Endothelial cell of umbilical vein (primary cell): ENCODE measurements around the gene FATE1. TPM values are rescaled to one million over a fixed set of nuclear protein-coding genes. Genes with fewer than 3 reads are reported as not detected.

Experiments used
- BruUV-seq: library from RNA; stranded (reverse); fragments of 400-500 nt; replicated peaks from 2 replicates; lab custom pipeline; 2021; lab: Mats Ljungman, UMichigan
- CTCF ChIA-PET: fragments of 300-600, 350-600 bp; sonication (Branson Sonifier 250); formaldehyde crosslinking; loops from one replicate; lab custom pipeline; 2021; ENCODE audit warnings: antibody characterized with exemption, inconsistent platforms; lab: Charles Lee
- POLR2A ChIA-PET: fragments of 300-600, 350-600 bp; sonication (Branson Sonifier 250); formaldehyde crosslinking; loops from one replicate; lab custom pipeline; 2021; ENCODE audit warnings: antibody characterized with exemption, inconsistent platforms; lab: Charles Lee
- DNase-seq: peaks from one replicate; pipeline ENCODE4 v3.0.0-alpha.2; 2011; ENCODE audit warnings: low read depth, low spot score
- FAIRE-seq: peaks from 2 replicates; lab custom pipeline; 2011; peaks lifted over from hg19 to GRCh38; lab: Jason Lieb, UNC
- H2AFZ ChIP-seq: 2 replicates; pipeline ENCODE4 v1.6.0; 2012; ENCODE audit warnings: low read depth, low read length, control low read depth, inconsistent platforms
- H3K27ac ChIP-seq: 2 replicates; pipeline ENCODE4 v1.5.1; 2011; ENCODE audit warnings: low read depth, mild to moderate bottlenecking, control low read depth, low read length, moderate library complexity; ENCODE audit not compliant: insufficient read depth
- H3K27me3 ChIP-seq, 2 experiments: 2 replicates each; pipeline versions ENCODE4 v1.6.0 to v1.6.1; 2011; ENCODE audit warnings: low read length in 2 of 2, mixed read lengths in 1 of 2; ENCODE audit not compliant: control insufficient read depth in 2 of 2, insufficient read depth in 2 of 2
- H3K36me3 ChIP-seq, 2 experiments: 2 replicates in 1 of 2; 3 replicates in 1 of 2; pipeline ENCODE4 v1.5.1; 2011; ENCODE audit warnings: low read length in 2 of 2, mild to moderate bottlenecking in 1 of 2, moderate library complexity in 1 of 2; ENCODE audit not compliant: control insufficient read depth in 2 of 2, insufficient read depth in 2 of 2; ENCODE audit errors: extremely low read depth in 1 of 2
- H3K4me1 ChIP-seq: 3 replicates; pipeline ENCODE4 v1.5.1; 2011; ENCODE audit warnings: mild to moderate bottlenecking, low read length; ENCODE audit not compliant: control insufficient read depth, insufficient read depth; ENCODE audit errors: extremely low read depth
- H3K4me2 ChIP-seq: 2 replicates; pipeline ENCODE4 v1.6.1; 2011; ENCODE audit warnings: low read length, control low read depth, mixed read lengths; ENCODE audit not compliant: insufficient read depth
- H3K4me3 ChIP-seq, 3 experiments: fragments of 200-600 bp in 1 of 3; sonication (generic), shearing (Covaris generic) in 1 of 3; replicated peaks in 1 of 3; 2 replicates each; pipeline ENCODE4 v1.5.1; 2011 to 2016; ENCODE audit warnings: control low read depth in 3 of 3, low read length in 3 of 3, mild to moderate bottlenecking in 2 of 3, inconsistent platforms in 1 of 3, low read depth in 1 of 3, moderate library complexity in 1 of 3; ENCODE audit not compliant: insufficient read depth in 1 of 3
- H3K79me2 ChIP-seq: 2 replicates; pipeline ENCODE4 v1.6.0; 2012; ENCODE audit warnings: low read length, inconsistent platforms; ENCODE audit not compliant: control insufficient read depth, insufficient read depth
- H3K9ac ChIP-seq: replicated peaks from 2 replicates; pipeline ENCODE3; 2011; ENCODE audit warnings: low read length, control low read depth; ENCODE audit not compliant: insufficient read depth; ENCODE audit errors: extremely low read depth
- H3K9me1 ChIP-seq: replicated peaks from 3 replicates; pipeline ENCODE4 v1.6.0; 2011; ENCODE audit warnings: mild to moderate bottlenecking, low read length; ENCODE audit not compliant: control insufficient read depth, insufficient read depth; ENCODE audit errors: extremely low read depth
- H3K9me3 ChIP-seq: replicated peaks from 2 replicates; pipeline ENCODE4 v1.5.1; 2012; ENCODE audit warnings: low read length, inconsistent platforms; ENCODE audit not compliant: control insufficient read depth, insufficient read depth
- H4K20me1 ChIP-seq: replicated peaks from 2 replicates; pipeline ENCODE3; 2011; ENCODE audit warnings: mild to moderate bottlenecking, low read length; ENCODE audit not compliant: control insufficient read depth, insufficient read depth; ENCODE audit errors: extremely low read depth
- CTCF ChIP-seq, 2 donors: IDR thresholded peaks; 1 replicate in 1 of 2; 2 replicates in 1 of 2; pipeline ENCODE4 v1.5.1; 2011; ENCODE audit warnings: low read length in 2 of 2, mild to moderate bottlenecking in 2 of 2, moderate library complexity in 2 of 2, control low read depth in 1 of 2, inconsistent platforms in 1 of 2, low read depth in 1 of 2; ENCODE audit not compliant: insufficient read depth in 1 of 2; ENCODE audit errors: extremely low read depth in 1 of 2
- EZH2 ChIP-seq: IDR thresholded peaks from 2 replicates; pipeline ENCODE4 v1.6.1; 2012; ENCODE audit warnings: borderline replicate concordance, low read depth, mild to moderate bottlenecking, moderate library complexity, low read length, inconsistent platforms; ENCODE audit not compliant: severe bottlenecking
- FOS ChIP-seq: IDR thresholded peaks from 2 replicates; pipeline ENCODE4 v1.6.1; 2011; ENCODE audit warnings: mild to moderate bottlenecking, low read length, moderate library complexity, borderline replicate concordance; ENCODE audit not compliant: insufficient read depth
- GATA2 ChIP-seq: IDR thresholded peaks from 2 replicates; pipeline ENCODE4 v1.7.0; 2011; ENCODE audit warnings: low read depth, mild to moderate bottlenecking, moderate library complexity, mixed read lengths, low read length; ENCODE audit not compliant: insufficient read length, insufficient read depth
- JUN ChIP-seq: IDR thresholded peaks from 2 replicates; pipeline ENCODE4 v1.6.1; 2011; ENCODE audit warnings: borderline replicate concordance, low read depth; ENCODE audit not compliant: insufficient read length, insufficient read depth
- MAX ChIP-seq: IDR thresholded peaks from 2 replicates; pipeline ENCODE4 v1.6.1; 2011; ENCODE audit not compliant: insufficient read depth, insufficient read length
- MYC ChIP-seq: IDR thresholded peaks from one replicate; pipeline ENCODE4 v1.6.1; 2011; ENCODE audit warnings: mild to moderate bottlenecking, low read depth, low read length
- POLR2A ChIP-seq: IDR thresholded peaks from 2 replicates; pipeline ENCODE4 v1.6.1; 2012; ENCODE audit warnings: low read depth, mild to moderate bottlenecking, control low read depth, low read length
- POLR2AphosphoS5 ChIP-seq: IDR thresholded peaks from 2 replicates; pipeline ENCODE4 v1.6.1; 2012; ENCODE audit warnings: low read depth, mild to moderate bottlenecking, control low read depth, low read length, moderate library complexity; ENCODE audit not compliant: insufficient read depth
- dilution Hi-C: fragments of 300-500 bp; cut with MboI; formaldehyde crosslinking; loops from one replicate; pipeline ENCODE4 v1.15.0; 2019; ENCODE audit warnings: low sequenced_read_pairs; ENCODE audit not compliant: extremely low pct_ligation_motif_present
- intact Hi-C: fragments of 100-400 bp; cut with micrococcal nuclease; formaldehyde crosslinking; loops from one replicate; pipeline ENCODE4 v1.10.0; 2022
- polyA plus RNA-seq, 4 experiments: library from polyadenylated mRNA; depleted of rRNA in 3 of 4; stranded (reverse) in 3 of 4; unstranded in 1 of 4; fragments of >200 nt; gene quantifications; 2 replicates each; pipeline versions ENCODE4 v1.2.1 to v1.2.3, GENCODE V29; 2011 to 2012; ENCODE audit warnings: missing spikeins in 1 of 4
- total RNA-seq: library from RNA; stranded (reverse); gene quantifications from 2 replicates; pipeline ENCODE4 v1.2.3, GENCODE V29; 2021

Gene FATE1
- total and polyA plus RNA-seq, 2 donors (not counting 3 experiments of a cell fraction or from before 2014, with no cell fraction given) = not detected

- H3K9me1 ChIP-seq = no peaks in the 10 kb centered on the region
- no peaks in the 10 kb centered on the region for H3K27me3 ChIP-seq
- no peaks in the 10 kb centered on the region for H3K36me3 ChIP-seq
- H3K4me1 ChIP-seq = no peaks in the 10 kb centered on the region
- dilution Hi-C loops (no loop called here), intact Hi-C loops (no loop called here)
- H3K9ac ChIP-seq = no peak overlapping the region
- TF ChIP-seq POLR2AphosphoS5 = no peak
- TF ChIP-seq FOS = no peak
- no peak for TF ChIP-seq MYC
- no peak for TF ChIP-seq CTCF (IDR thresholded peaks at IDR 0.05; ENCODE audit: extremely low read depth in 1 of 2, insufficient read depth in 1 of 2, low read depth in 1 of 2, low read length in 2 of 2)
- no peak for TF ChIP-seq MAX
- TF ChIP-seq JUN = no peak
- TF ChIP-seq GATA2 = no peak
- TF ChIP-seq EZH2 = no peak
- TF ChIP-seq POLR2A = no peak
- no peak overlapping the region for H2AFZ ChIP-seq
- FAIRE-seq (no peak), DNase-seq (no peak)
- no peaks in the 10 kb centered on the region for H3K79me2 ChIP-seq
- no peak overlapping the region for H3K27ac ChIP-seq
- CTCF ChIA-PET = no interaction called here
- no TSS peak for BruUV-seq
- no peak overlapping the region for H3K4me2 ChIP-seq
- no peaks in the 10 kb centered on the region for H4K20me1 ChIP-seq
- POLR2A ChIA-PET = no interaction called here
- no peaks in the 10 kb centered on the region for H3K9me3 ChIP-seq
- H3K4me3 ChIP-seq = no peak overlapping the region
These were observed 20.9 kb downstream of the FATE1 start for GRCh38 chrX:151736685-151737084.
